Measurements from ENCODE around the gene GNAT3.

GRCh38 chr7:80524693-80525092, 12.8 kb upstream of the GNAT3 start:
- TF ChIP-seq, protein P1, sequence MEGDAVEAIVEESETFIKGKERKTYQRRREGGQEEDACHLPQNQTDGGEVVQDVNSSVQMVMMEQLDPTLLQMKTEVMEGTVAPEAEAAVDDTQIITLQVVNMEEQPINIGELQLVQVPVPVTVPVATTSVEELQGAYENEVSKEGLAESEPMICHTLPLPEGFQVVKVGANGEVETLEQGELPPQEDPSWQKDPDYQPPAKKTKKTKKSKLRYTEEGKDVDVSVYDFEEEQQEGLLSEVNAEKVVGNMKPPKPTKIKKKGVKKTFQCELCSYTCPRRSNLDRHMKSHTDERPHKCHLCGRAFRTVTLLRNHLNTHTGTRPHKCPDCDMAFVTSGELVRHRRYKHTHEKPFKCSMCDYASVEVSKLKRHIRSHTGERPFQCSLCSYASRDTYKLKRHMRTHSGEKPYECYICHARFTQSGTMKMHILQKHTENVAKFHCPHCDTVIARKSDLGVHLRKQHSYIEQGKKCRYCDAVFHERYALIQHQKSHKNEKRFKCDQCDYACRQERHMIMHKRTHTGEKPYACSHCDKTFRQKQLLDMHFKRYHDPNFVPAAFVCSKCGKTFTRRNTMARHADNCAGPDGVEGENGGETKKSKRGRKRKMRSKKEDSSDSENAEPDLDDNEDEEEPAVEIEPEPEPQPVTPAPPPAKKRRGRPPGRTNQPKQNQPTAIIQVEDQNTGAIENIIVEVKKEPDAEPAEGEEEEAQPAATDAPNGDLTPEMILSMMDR (IDR thresholded peaks at IDR 0.05; ENCODE audit: borderline replicate concordance, extremely low read depth, low read length, poor library complexity, severe bottlenecking) = no peak
- TF ChIP-seq EZH2 (IDR thresholded peaks at IDR 0.05; ENCODE audit: borderline replicate concordance, low read depth, low read length, severe bottlenecking) = no peak

Measured in DND-41 (cell line).